GM11168 (cell line): Measurements from ENCODE around the gene CEP162.
"Not testable (repeated sequence)": the region's sequence is repeated elsewhere in the genome, so short reads cannot be mapped to it uniquely, and the experiment has no call there.

Source experiments
- in situ Hi-C: fragments of 300-500 bp; cut with MboI; formaldehyde crosslinking; loops from one replicate; pipeline ENCODE4 v1.12.0; 2022; ENCODE audit warnings: low sequenced_read_pairs; ENCODE audit not compliant: unreplicated experiment

CEP162 gene

DNA sequence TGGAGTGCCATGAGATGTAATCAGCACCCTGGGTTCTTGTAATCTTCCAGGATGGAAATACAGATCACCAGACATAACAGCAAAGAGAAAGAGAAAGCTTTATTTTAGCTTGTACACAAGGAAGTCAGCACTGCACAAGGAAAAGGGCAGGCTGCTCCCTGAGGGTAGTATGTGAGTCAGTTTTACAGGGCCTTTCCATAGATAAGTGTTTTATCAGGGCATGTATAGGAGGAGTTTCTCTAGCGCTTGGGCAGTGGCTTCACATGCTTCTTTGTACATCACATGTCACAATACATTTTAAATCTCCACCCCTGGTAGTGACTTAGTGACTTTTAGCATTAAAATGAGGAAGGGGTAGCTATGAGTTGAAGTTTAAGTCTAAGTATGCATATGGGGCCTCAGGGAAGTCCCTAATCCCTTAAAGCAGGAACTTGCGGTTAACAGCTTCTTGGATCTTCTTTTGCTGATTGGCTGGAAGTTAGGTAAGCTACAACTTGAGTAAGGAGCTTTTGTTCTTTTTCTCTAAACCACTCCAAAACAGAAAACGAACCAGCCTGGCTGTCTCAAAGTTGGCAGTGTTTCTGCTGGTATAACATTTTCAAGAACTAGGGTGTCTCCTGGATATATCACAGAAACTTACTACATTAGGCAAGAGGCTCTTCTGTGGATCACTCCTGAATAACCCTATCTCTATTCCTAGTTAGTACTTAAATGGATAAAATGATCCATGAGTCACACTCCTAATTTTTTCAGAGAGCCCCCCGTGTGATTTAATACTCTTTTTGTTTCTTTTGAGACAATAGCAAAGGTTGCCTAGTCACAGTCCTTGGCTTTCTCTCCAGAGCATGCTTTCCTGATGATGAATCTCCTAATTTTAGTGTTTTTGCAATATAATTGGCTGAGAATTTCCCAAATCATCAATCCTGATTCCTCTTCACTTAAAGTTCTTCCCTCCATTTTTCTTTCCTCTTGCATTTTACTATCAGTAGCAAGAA lies 133.7 kb downstream of the CEP162 start:
- in situ Hi-C loops, result no loop called here

DNA sequence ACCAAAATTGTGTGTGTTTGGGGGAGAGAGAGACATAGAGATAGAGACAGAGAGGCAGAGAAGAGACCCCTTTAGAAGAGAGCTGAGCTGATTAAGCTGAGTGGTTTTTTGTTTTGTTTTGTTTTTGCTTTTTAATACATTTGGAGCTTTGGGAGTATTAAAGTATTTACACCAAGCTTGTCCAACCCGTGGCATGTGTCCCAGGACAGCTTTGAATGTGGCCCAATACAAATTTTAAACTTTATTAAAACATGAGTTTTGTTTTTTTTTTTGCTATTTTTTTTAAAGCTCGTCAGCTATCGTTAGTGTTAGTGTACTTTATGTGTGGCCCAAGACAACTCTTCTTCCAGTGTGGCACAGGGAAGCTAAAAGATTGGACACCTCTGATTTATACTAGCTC lies 137.9 kb downstream of the CEP162 start:
- in situ Hi-C loops, result no loop called here

DNA sequence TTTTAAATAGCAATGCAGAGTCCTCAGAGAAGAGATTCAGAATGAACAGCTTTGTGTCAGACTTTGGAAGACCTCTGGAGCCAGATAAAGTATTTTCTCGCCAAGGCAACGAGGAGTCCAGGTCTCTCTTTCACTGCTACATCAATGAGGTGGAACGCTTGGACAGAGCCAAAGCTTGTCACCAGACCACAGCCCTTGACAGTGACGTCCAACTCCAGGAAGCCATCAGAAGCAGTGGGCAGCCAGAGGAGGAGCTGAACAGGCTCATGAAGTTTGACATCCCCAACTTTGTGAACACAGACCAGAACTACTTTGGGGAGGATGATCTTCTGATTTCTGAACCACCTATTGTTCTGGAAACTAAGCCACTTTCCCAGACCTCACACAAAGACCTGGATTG lies 138.4 kb downstream of the CEP162 start:
- in situ Hi-C loops, result no loop called here

DNA sequence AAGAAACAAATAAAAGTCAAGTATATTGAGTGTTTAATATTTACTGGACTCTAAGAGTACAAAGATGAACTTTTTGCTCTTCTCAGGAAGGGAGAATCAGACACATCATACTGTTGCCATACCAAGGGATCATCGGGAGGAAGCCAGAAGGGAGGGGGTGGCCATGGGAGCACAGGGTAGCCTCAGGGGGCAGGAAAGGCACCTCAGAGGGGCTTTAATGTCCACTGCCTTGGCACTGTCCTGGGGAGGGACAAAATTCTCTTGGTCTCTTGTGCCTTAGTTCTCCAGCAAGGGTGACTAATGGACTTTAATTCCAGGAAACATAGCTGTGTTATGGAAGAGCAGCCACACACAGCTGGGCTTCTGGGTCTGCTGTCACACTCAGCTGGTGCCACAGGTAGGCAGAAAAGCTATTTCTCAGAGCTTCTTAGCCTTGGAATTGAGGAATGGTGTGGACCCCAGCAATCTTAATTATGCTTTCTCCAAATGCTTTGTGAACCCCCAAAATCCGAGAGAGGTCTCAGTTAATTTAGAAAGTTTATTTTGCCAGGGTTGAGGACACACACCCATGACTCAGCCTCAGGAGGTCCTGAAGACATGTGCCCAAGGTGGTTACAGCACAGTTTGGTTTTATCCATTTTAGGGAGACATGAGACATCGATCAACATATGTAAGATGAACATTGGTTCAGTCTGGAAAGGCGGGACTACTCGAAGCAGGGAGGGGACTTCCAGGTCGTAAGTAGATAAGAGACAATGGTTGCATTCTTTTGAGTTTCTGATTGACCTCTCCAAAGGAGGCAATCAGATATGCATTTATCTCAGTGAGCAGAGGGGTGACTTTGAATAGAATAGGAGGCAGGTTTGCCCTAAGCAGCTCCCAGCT lies 140.7 kb downstream of the CEP162 start:
- in situ Hi-C loops, result no loop called here

DNA sequence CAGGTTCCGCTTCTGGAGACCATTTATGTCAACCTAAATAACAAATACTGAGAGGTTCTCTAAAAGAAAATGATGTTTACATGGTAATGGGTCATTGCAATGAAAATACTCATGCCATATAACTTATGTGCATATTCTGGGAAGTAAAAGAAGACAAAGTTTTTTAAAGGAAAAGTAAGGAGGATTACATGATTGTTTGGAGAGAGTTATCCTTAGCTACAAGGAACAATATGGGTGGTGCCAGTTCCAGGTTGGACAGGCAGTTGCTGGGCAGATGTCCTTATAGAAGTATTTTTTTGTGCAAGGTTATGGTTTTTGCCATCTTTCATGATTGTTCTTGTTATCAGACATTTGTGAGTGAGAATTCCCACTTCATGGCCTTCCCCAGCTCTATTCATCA lies 141.4 kb downstream of the CEP162 start:
- in situ Hi-C loops, result no loop called here

DNA sequence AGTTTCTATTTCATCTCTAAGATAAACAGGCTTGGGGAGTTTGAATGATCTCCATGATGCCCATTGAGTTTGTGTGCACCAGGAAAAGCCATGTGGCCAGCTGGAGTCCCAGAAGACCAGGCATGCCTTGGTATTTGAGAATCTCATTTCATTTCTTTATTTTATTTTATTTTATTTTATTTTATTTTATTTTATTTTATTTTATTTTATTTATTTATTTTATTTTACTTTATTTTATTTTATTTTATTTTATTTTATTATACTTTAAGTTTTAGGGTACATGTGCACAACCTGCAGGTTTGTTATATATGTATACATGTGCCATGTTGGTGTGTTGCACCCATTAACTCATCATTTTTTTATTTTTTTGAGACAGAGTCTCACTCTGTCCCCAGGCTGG lies 142.7 kb downstream of the CEP162 start:
- in situ Hi-C loops, result not testable (repeated sequence)

DNA sequence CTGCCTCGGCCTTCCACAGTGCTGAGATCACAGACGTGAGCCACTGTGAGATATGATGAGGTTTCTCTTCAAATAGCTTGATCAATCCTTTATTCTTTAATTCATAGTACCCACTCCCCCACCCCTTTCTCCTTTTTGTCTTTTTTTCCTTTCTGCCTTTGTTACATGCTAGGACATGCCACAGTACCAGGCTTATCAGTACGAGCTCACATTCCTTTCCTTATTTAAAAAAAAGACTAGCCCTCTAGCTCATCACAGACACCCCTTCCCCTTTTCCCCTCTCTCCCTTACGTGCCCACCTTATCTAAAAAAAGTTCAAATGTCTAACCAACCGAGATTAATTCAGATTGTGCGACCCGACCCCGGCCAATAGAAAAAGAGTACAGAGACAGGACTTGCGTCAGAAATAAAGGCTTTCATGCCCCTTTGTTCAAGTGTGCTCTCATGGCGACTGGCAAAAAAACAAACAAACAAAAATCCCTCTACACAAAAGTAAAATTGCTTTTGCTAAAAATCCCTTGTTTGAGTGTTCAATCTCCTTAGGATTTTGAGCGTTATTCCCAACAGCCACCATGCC lies 144.7 kb downstream of the CEP162 start:
- in situ Hi-C loops, result no loop called here

DNA sequence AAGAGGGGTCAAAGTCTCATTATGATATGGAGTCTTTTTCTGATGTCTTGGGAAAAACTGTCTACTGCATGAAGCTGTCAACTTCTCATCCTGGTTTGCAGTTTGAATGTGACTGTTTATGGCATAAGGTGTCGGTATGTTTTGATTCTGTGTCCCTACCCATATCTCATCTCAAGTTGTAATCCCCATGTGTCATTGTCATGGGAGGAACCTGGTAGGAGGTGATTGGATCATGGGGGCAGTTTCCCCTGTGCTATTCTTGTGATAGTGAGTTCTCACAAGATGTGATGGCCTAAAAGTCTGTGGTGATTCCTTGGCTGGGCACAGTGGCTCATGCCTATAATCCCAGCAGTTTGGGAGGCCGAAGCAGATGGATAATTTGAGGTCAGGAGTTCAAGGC lies 146.2 kb downstream of the CEP162 start:
- in situ Hi-C loops, result no loop called here

DNA sequence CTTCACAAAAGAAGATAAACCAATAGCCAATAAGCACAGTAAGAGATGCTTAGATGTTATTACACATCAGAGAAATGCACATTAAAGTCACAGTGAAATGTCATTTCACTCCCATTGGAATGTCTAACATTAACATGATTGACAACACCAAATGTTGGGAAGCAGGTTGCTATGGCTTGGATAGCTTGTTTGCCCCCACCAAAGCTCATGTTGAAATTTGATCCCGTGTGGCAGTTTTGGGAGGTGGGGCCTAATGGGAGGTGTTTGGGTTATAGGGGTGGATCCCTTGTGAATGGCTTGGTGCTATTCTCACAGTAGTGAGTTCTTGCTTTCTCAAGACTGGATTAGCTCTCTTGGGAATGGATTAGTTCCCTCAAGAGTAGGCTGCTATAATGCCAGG lies 149.1 kb downstream of the CEP162 start:
- in situ Hi-C loops, result no loop called here

DNA sequence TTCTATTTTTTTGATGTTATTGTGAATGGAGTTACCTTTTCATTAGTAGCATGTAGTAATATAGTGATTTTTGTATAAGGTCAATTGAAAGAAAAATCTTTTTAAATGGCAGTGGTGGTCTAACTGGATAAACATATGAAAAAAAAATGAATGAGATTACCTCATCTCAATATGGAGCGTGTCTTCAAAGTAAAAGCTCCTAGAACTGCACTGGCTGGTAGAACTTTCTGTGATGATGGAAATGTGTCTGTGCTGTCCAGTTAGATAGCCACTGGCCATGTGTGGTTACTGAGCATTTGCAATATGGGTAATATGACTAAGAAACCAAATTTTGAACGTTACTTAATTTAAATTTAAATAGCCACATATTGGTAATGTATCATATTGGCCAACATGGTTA lies 149.8 kb downstream of the CEP162 start:
- in situ Hi-C loops, result no loop called here

DNA sequence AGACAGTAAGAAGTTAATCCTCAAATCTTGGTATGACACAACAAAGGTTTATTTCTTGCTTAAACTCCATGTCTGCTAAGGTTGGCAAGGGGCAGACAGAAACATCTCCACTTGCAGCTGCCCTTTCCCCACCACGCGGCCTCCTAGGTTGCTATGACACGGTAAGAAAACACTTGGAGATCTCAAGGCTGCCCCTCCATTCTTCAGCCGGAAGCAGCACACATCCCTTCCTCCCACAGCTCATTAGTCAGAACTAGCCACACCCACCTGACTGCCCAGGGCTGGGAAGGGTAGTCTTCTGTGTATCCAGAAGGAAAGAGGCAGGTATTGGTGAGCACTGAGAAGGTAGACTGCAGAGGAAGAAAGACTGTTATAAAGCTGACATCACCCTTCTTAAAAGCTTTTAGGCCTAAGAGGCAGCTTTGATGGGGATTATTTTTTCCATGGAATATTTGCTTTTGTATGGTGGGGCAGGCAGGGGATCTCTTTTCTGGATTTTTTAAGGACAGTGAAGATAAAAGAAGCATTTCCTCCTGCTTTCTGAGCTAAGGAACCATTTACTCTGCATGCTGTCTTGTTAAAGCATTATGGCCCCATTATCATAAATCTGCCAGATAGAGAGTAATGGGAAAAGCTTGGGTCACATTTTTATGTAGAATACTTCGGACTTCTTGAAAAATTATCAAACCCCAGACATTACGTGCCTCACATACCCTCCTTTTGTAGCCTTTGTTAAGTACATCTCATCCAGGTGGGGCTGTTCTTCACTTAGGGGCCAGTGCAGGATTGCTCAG lies 152.3 kb downstream of the CEP162 start:
- in situ Hi-C loops, result no loop called here
